H1 (cell line): ENCODE results near the gene RFXAP. TPM values are rescaled to one million over a fixed set of nuclear protein-coding genes. Genes with fewer than 3 reads are reported as not detected.

Experiments
- CTCF ChIA-PET: fragments of 300-600 bp; sonication (Branson Sonifier 250); formaldehyde crosslinking; loops from one replicate; lab custom pipeline; 2021; ENCODE audit not compliant: partially characterized antibody; lab: Charles Lee
- POLR2A ChIA-PET: fragments of 300-600 bp; sonication (Branson Sonifier 250); formaldehyde crosslinking; loops from one replicate; lab custom pipeline; 2021; ENCODE audit warnings: inconsistent platforms; ENCODE audit not compliant: partially characterized antibody; lab: Charles Lee
- DNase-seq, 2 experiments: peaks; one replicate each; pipeline versions ENCODE4 v3.0.0 to v3.0.0-alpha.2; 2010 to 2022; ENCODE audit warnings: low spot score in 2 of 2, low read depth in 1 of 2, mixed read lengths in 1 of 2
- FAIRE-seq: peaks from 2 replicates; lab custom pipeline; 2011; peaks lifted over from hg19 to GRCh38; lab: Jason Lieb, UNC
- H2AFZ ChIP-seq: 2 replicates; pipeline ENCODE4 v1.8.1; 2012; ENCODE audit warnings: low read length, inconsistent platforms
- H2AK5ac ChIP-seq: 2 replicates; pipeline ENCODE4 v1.6.1; 2013; ENCODE audit warnings: low read depth, low read length
- H2BK120ac ChIP-seq: replicated peaks from 2 replicates; pipeline ENCODE3; 2013; ENCODE audit warnings: low read depth, low read length, inconsistent platforms
- H2BK12ac ChIP-seq: 2 replicates; pipeline ENCODE4 v1.6.1; 2013; ENCODE audit warnings: low read depth, low read length
- H2BK15ac ChIP-seq: 2 replicates; pipeline ENCODE4 v1.6.1; 2013; ENCODE audit warnings: low read length
- H2BK20ac ChIP-seq: 2 replicates; pipeline ENCODE4 v1.6.1; 2013; ENCODE audit warnings: low read length
- H2BK5ac ChIP-seq: 2 replicates; pipeline ENCODE4 v1.6.1; 2013; ENCODE audit warnings: low read depth, low read length
- H3K14ac ChIP-seq: 2 replicates; pipeline ENCODE4 v1.6.1; 2013; ENCODE audit warnings: inconsistent platforms; ENCODE audit not compliant: insufficient read length
- H3K18ac ChIP-seq: 2 replicates; pipeline ENCODE4 v1.6.1; 2013; ENCODE audit warnings: low read length; ENCODE audit errors: extremely low read depth
- H3K23ac ChIP-seq: 2 replicates; pipeline ENCODE4 v1.6.1; 2013; ENCODE audit warnings: inconsistent platforms; ENCODE audit not compliant: insufficient read length
- H3K23me2 ChIP-seq: 2 replicates; pipeline ENCODE4 v1.6.1; 2013; ENCODE audit warnings: low read depth, low read length
- H3K27ac ChIP-seq: 2 replicates; pipeline ENCODE4 v1.6.1; 2011; ENCODE audit warnings: low read depth, low read length, inconsistent platforms
- H3K27me3 ChIP-seq, 4 experiments: replicated peaks in 1 of 4; 1 replicate in 1 of 4; 2 replicates in 3 of 4; pipeline versions ENCODE4 v1.6.1 to v1.8.1; 2011 to 2013; ENCODE audit warnings: low read length in 3 of 4, mild to moderate bottlenecking in 3 of 4, inconsistent platforms in 2 of 4, mixed read lengths in 2 of 4, moderate library complexity in 1 of 4; ENCODE audit not compliant: control insufficient read depth in 3 of 4, insufficient read depth in 3 of 4; ENCODE audit errors: extremely low read depth in 1 of 4
- H3K36me3 ChIP-seq, 4 experiments: 2 replicates each; pipeline versions ENCODE4 v1.6.1 to v1.8.1; 2011 to 2013; ENCODE audit warnings: mild to moderate bottlenecking in 4 of 4, low read length in 3 of 4, moderate library complexity in 2 of 4, control low read depth in 1 of 4, inconsistent platforms in 1 of 4; ENCODE audit not compliant: insufficient read depth in 4 of 4, control insufficient read depth in 2 of 4
- H3K4ac ChIP-seq: replicated peaks from 2 replicates; pipeline ENCODE3; 2013; ENCODE audit warnings: low read length, low read depth, mixed read lengths, inconsistent platforms; ENCODE audit not compliant: insufficient read length
- H3K4me1 ChIP-seq, 4 experiments: replicated peaks in 1 of 4; 1 replicate in 1 of 4; 2 replicates in 3 of 4; pipeline versions ENCODE4 v1.6.1 to v1.8.1; 2011 to 2013; ENCODE audit warnings: low read length in 3 of 4, inconsistent platforms in 2 of 4, mixed read lengths in 1 of 4; ENCODE audit not compliant: insufficient read depth in 4 of 4, control insufficient read depth in 3 of 4
- H3K4me2 ChIP-seq, 2 experiments: 2 replicates each; pipeline versions ENCODE4 v1.6.1 to v1.8.1; 2011 to 2013; ENCODE audit warnings: low read depth in 2 of 2, low read length in 2 of 2, control low read depth in 1 of 2, inconsistent platforms in 1 of 2, mild to moderate bottlenecking in 1 of 2; ENCODE audit not compliant: insufficient read depth in 1 of 2
- H3K4me3 ChIP-seq, 4 experiments: fragments of 200-600, 300-600 bp in 1 of 4; sonication (generic), shearing (Covaris generic), sonication (Bioruptor Twin) in 1 of 4; 2 replicates each; pipeline versions ENCODE4 v1.5.1 to v1.8.1; 2011 to 2016; ENCODE audit warnings: low read length in 4 of 4, low read depth in 3 of 4, control low read depth in 2 of 4, inconsistent platforms in 2 of 4, mild to moderate bottlenecking in 2 of 4, mixed read lengths in 1 of 4, moderate library complexity in 1 of 4; ENCODE audit not compliant: insufficient read depth in 2 of 4; ENCODE audit errors: extremely low read depth in 1 of 4
- H3K56ac ChIP-seq: replicated peaks from 2 replicates; pipeline ENCODE3; 2013; ENCODE audit warnings: low read depth, mild to moderate bottlenecking, mixed read lengths, low read length, inconsistent platforms; ENCODE audit not compliant: insufficient read length
- H3K79me1 ChIP-seq: 2 replicates; pipeline ENCODE4 v1.6.1; 2013; ENCODE audit warnings: low read depth, low read length, control low read depth
- H3K79me2 ChIP-seq, 2 experiments: 2 replicates each; pipeline versions ENCODE4 v1.6.1 to v1.8.1; 2012 to 2013; ENCODE audit warnings: low read length in 2 of 2, mild to moderate bottlenecking in 2 of 2, inconsistent platforms in 1 of 2; ENCODE audit not compliant: insufficient read depth in 2 of 2, control insufficient read depth in 1 of 2
- H3K9ac ChIP-seq, 4 experiments: replicated peaks in 1 of 4; 1 replicate in 1 of 4; 2 replicates in 3 of 4; pipeline versions ENCODE4 v1.6.1 to v1.8.1; 2011 to 2013; ENCODE audit warnings: low read depth in 3 of 4, low read length in 3 of 4, control low read depth in 2 of 4, mild to moderate bottlenecking in 2 of 4, moderate library complexity in 2 of 4, inconsistent platforms in 1 of 4; ENCODE audit errors: extremely low read depth in 1 of 4
- H3K9me3 ChIP-seq, 2 experiments: 2 replicates each; pipeline versions ENCODE4 v1.6.1 to v1.8.1; 2012 to 2013; ENCODE audit warnings: mild to moderate bottlenecking in 2 of 2, moderate library complexity in 2 of 2, control low read depth in 1 of 2, inconsistent platforms in 1 of 2, low read depth in 1 of 2, low read length in 1 of 2, mixed read lengths in 1 of 2; ENCODE audit not compliant: insufficient read depth in 2 of 2
- H4K20me1 ChIP-seq, 2 experiments: replicated peaks in 1 of 2; 2 replicates each; pipeline versions ENCODE3 to v1.8.1; 2011 to 2013; ENCODE audit warnings: inconsistent platforms in 2 of 2, low read length in 2 of 2, mild to moderate bottlenecking in 1 of 2; ENCODE audit not compliant: insufficient read depth in 2 of 2, control insufficient read depth in 1 of 2
- H4K5ac ChIP-seq: 2 replicates; pipeline ENCODE4 v1.6.1; 2013; ENCODE audit warnings: low read length, low read depth, mixed read lengths, inconsistent platforms; ENCODE audit not compliant: insufficient read length
- H4K8ac ChIP-seq: 2 replicates; pipeline ENCODE4 v1.8.0; 2013; ENCODE audit warnings: mild to moderate bottlenecking, moderate library complexity, low read length, inconsistent platforms; ENCODE audit not compliant: insufficient read depth; ENCODE audit errors: extremely low read depth
- H4K91ac ChIP-seq: replicated peaks from 2 replicates; pipeline ENCODE3; 2013; ENCODE audit warnings: low read length, mixed read lengths, inconsistent platforms; ENCODE audit not compliant: insufficient read length
- ASH2L ChIP-seq: fragments of 200-600, 300-600 bp; sonication (generic); IDR thresholded peaks from one replicate; pipeline ENCODE4 v1.7.1; 2017; ENCODE audit warnings: low read length
- CREB1 ChIP-seq: IDR thresholded peaks from 2 replicates; pipeline ENCODE4 v1.6.1; 2012; ENCODE audit warnings: inconsistent platforms
- E2F6 ChIP-seq: IDR thresholded peaks from 2 replicates; pipeline ENCODE4 v1.6.1; 2012; ENCODE audit warnings: inconsistent platforms
- EGR1 ChIP-seq: IDR thresholded peaks from 2 replicates; pipeline ENCODE4 v1.6.1; 2011; ENCODE audit warnings: low read depth, low read length, borderline replicate concordance
- GABPA ChIP-seq: IDR thresholded peaks from 2 replicates; pipeline ENCODE4 v1.6.1; 2011; ENCODE audit warnings: mild to moderate bottlenecking, low read length, moderate library complexity, borderline replicate concordance; ENCODE audit not compliant: insufficient read depth
- JUND ChIP-seq: IDR thresholded peaks from 2 replicates; pipeline ENCODE4 v1.6.1; 2011; ENCODE audit warnings: mild to moderate bottlenecking, improper control_type of control experiment, low read length
- KDM1A ChIP-seq: fragments of 200-600, 300-600 bp; sonication (generic); IDR thresholded peaks from 2 replicates; pipeline ENCODE4 v1.7.1; 2016; ENCODE audit warnings: mild to moderate bottlenecking, low read length, borderline replicate concordance
- NANOG ChIP-seq: IDR thresholded peaks from 2 replicates; pipeline ENCODE4 v1.6.1; 2011; ENCODE audit warnings: low read length, low read depth, mild to moderate bottlenecking, inconsistent platforms; ENCODE audit not compliant: insufficient read depth, poor library complexity, severe bottlenecking
- PHF8 ChIP-seq: fragments of 200-600 bp; sonication (generic); conservative IDR thresholded peaks from 2 replicates; pipeline ENCODE4 v1.7.1; 2012; ENCODE audit warnings: low read depth, mild to moderate bottlenecking, inconsistent platforms, low read length, moderate library complexity
- POU5F1 ChIP-seq: IDR thresholded peaks from 2 replicates; pipeline ENCODE4 v1.6.1; 2011; ENCODE audit warnings: low read depth, mild to moderate bottlenecking, low read length, moderate library complexity
- RAD21 ChIP-seq, 2 experiments: IDR thresholded peaks in 1 of 2; conservative IDR thresholded peaks in 1 of 2; 2 replicates each; pipeline ENCODE4 v1.6.1; 2011; ENCODE audit warnings: low read depth in 2 of 2, low read length in 2 of 2, improper control_type of control experiment in 1 of 2, inconsistent platforms in 1 of 2, mild to moderate bottlenecking in 1 of 2, moderate library complexity in 1 of 2
- SIRT6 ChIP-seq: IDR thresholded peaks from one replicate; pipeline ENCODE4 v1.7.1; 2012; ENCODE audit warnings: low read length, inconsistent platforms
- SIX5 ChIP-seq: IDR thresholded peaks from 2 replicates; pipeline ENCODE4 v1.6.1; 2011; ENCODE audit warnings: mild to moderate bottlenecking, low read depth, low read length
- SRF ChIP-seq: IDR thresholded peaks from 2 replicates; pipeline ENCODE4 v1.6.1; 2011; ENCODE audit warnings: mild to moderate bottlenecking, low read depth, low read length, moderate library complexity
- TEAD4 ChIP-seq: IDR thresholded peaks from 2 replicates; pipeline ENCODE4 v1.6.1; 2012; ENCODE audit warnings: low read depth, low read length, inconsistent platforms, mixed read lengths
- WGBS, 2 experiments: shearing (Covaris generic) in 1 of 2; methylation state at CpG; one replicate each; pipeline versions ENCODE4 v1.1.6 to v1.1.7; 2013 to 2015; ENCODE audit warnings: low lambda C conversion rate in 2 of 2, mixed read lengths in 2 of 2, inconsistent platforms in 1 of 2, low coverage in 1 of 2, missing lambda C conversion rate in 1 of 2; ENCODE audit not compliant: insufficient replicate concordance in 2 of 2, insufficient coverage in 1 of 2, insufficient read length in 1 of 2; ENCODE audit errors: extremely low coverage in 1 of 2, missing lambda C conversion rate in 1 of 2; 5-methylcytosine and 5-hydroxymethylcytosine counted together
- polyA plus RNA-seq, 7 experiments: library from polyadenylated mRNA; depleted of rRNA in 3 of 7; stranded (reverse) in 5 of 7; unstranded in 2 of 7; fragments of >200 nt in 5 of 7; fragments of 200-250 nt in 2 of 7; gene quantifications; 1 replicate in 5 of 7; 2 replicates in 1 of 7; 4 replicates in 1 of 7; pipeline versions ENCODE4 v1.2.1 to v1.2.3, GENCODE V29; 2011 to 2013; ENCODE audit warnings: missing spikeins in 2 of 7, mixed read lengths in 2 of 7
- total RNA-seq: library from RNA; stranded (reverse); fragmentation: NEBNext Ultra II Directional; extraction: Animal tissue kit (Norgen Biotek cat#: 25700); gene quantifications from 2 replicates; pipeline ENCODE4 v1.2.1, GENCODE V29; 2021

Gene RFXAP
- total and polyA plus RNA-seq, 2 of the 8 experiments (the other 6 are each of a cell fraction or from before 2014, with no cell fraction given): 5.2 to 11.5 TPM

GRCh38 chr13:36831291-36831690, 12.3 kb downstream of the RFXAP start:
- Histone ChIP-seq H3K56ac (no peak overlapping the region), H3K18ac (no peak overlapping the region), H4K5ac (no peak overlapping the region), H4K20me1 (peaks cover 0 to 2% of the 10 kb centered on the region in 2 experiments), H3K9ac (no peak overlapping the region), H4K91ac (no peak overlapping the region), H3K27ac (no peak overlapping the region), H2BK20ac (no peak overlapping the region), H3K4me3 (no peak overlapping the region), H2AFZ (no peak overlapping the region), H2BK15ac (no peak overlapping the region), H3K79me2 (no peaks in the 10 kb centered on the region), H4K8ac (no peak overlapping the region), H3K4me1 (no peaks in the 10 kb centered on the region), H3K27me3 (no peaks in the 10 kb centered on the region), H3K23ac (no peak overlapping the region), H3K79me1 (no peaks in the 10 kb centered on the region), H2AK5ac (no peak overlapping the region), H2BK120ac (no peak overlapping the region), H3K36me3 (peaks cover 0 to 13% (median 0%) of the 10 kb centered on the region in 4 experiments; a peak in 2 of 8 replicates), H3K9me3 (no peaks in the 10 kb centered on the region), H2BK12ac (no peak overlapping the region), H3K14ac (no peak overlapping the region), H3K23me2 (no peaks in the 10 kb centered on the region; the same call in 1 of the 2 replicates), H3K4ac (no peak overlapping the region), H3K4me2 (no peak overlapping the region), H2BK5ac (no peak overlapping the region)
- DNase-seq (no peak), FAIRE-seq (no peak)
- 96% methylated on average over 3 of the region's 3 CpGs; no CpG with 5 or more reads in 1 of the 2 experiments for WGBS, 2 experiments
- ChIA-PET CTCF (interaction anchor here (1.4 to 2.0 kb wide), 3 partner anchors 17 to 411 kb away, joined by 4 to 8 read pairs (median 4); no protein-coding TSS in a partner anchor), POLR2A (no interaction called here)
- no peak for TF ChIP-seq E2F6
- no peak for TF ChIP-seq ASH2L
- TF ChIP-seq PHF8: no peak
- no peak for TF ChIP-seq RAD21 (IDR thresholded peaks at IDR 0.05 in 1 of 2, conservative IDR thresholded peaks at IDR 0.05 in 1 of 2; ENCODE audit: low read depth in 2 of 2, low read length in 2 of 2)
- no peak for TF ChIP-seq KDM1A
- no peak for TF ChIP-seq SIX5
- no peak for TF ChIP-seq GABPA
- TF ChIP-seq POU5F1: no peak
- TF ChIP-seq CREB1: no peak
- no peak for TF ChIP-seq JUND
- TF ChIP-seq SIRT6: no peak
- no peak for TF ChIP-seq SRF
- TF ChIP-seq EGR1: no peak
- TF ChIP-seq NANOG: no peak
- no peak for TF ChIP-seq TEAD4
